ENCODE results near the gene WDR31.
"Not testable (repeated sequence)": the region's sequence is repeated elsewhere in the genome, so short reads cannot be mapped to it uniquely, and the experiment has no call there.

WDR31 gene
- total RNA-seq, result 0.71 to 3.3 (median 2.0) reads per million in 4 experiments

- DNase-seq, result peak; percentile 57
These were observed at the start of gene WDR31 for GRCh38 chr9:113340011-113340699. WDR31 (minus strand) TSS chr9:113340275; CDS start chr9:113332022, 8,253 bp downstream.

- DNase-seq, result no peak
These were observed 49.4 kb upstream of the WDR31 start for GRCh38 chr9:113389451-113389850.

- DNase-seq, result no peak
These were observed 48.8 kb upstream of the WDR31 start for GRCh38 chr9:113388833-113389232.

- no peak for DNase-seq
These were observed 47.6 kb upstream of the WDR31 start for GRCh38 chr9:113387560-113388230.

- no peak for DNase-seq
These were observed 46.7 kb upstream of the WDR31 start for GRCh38 chr9:113386571-113387393.

GRCh38 chr9:113381909-113382411 is 41.9 kb upstream of the WDR31 start:
- no peak for DNase-seq

- DNase-seq, result not testable (repeated sequence)
These were observed 41.4 kb upstream of the WDR31 start for GRCh38 chr9:113381441-113381840.

GRCh38 chr9:113380869-113381378 is 40.8 kb upstream of the WDR31 start:
- no peak for DNase-seq

- DNase-seq, result not testable (repeated sequence)
These were observed 39.7 kb upstream of the WDR31 start for GRCh38 chr9:113379829-113380210.

- not testable (repeated sequence) for DNase-seq
These were observed 39.2 kb upstream of the WDR31 start for GRCh38 chr9:113379094-113379828.

- DNase-seq, result peak; percentile 74
These were observed 36.8 kb upstream of the WDR31 start, which contains the start of gene HDHD3 for GRCh38 chr9:113376634-113377567. HDHD3 (minus strand) TSS chr9:113376986; CDS start chr9:113374354, 2,632 bp downstream.

- no peak for DNase-seq
These were observed 35.3 kb upstream of the WDR31 start for GRCh38 chr9:113375057-113376023.

GRCh38 chr9:113373676-113374392 is 33.8 kb upstream of the WDR31 start:
- DNase-seq, result no peak

- no peak for DNase-seq
These were observed 33.2 kb upstream of the WDR31 start for GRCh38 chr9:113373256-113373655.

GRCh38 chr9:113372059-113372458 is 32.0 kb upstream of the WDR31 start:
- DNase-seq, result no peak

- no peak for DNase-seq
These were observed 30.8 kb upstream of the WDR31 start for GRCh38 chr9:113370806-113371325.

GRCh38 chr9:113369855-113370140 is 29.7 kb upstream of the WDR31 start:
- no peak for DNase-seq

- no peak for DNase-seq
These were observed 29.1 kb upstream of the WDR31 start for GRCh38 chr9:113368982-113369854.

Data from effector CD8-positive, alpha-beta T cell (primary cell).